DMS79 treated with DMSO at 0.1 percent for 48 hours (cell line): ENCODE measurements around the gene CCDC136.
A peak's percentile ranks its signal among the peaks of the same experiment; 100 is the strongest.

Experiments
- DNase-seq: peaks from one replicate; lab custom pipeline; 2025; lab: John Stamatoyannopoulos, UW

The CCDC136 gene

GRCh38 chr7:128805225-128805624 lies 13.5 kb downstream of the CCDC136 start:
- no peak for DNase-seq

- DNase-seq, result no peak
These were observed 15.4 kb downstream of the CCDC136 start for GRCh38 chr7:128807191-128807590.

GRCh38 chr7:128809363-128809762 lies 17.6 kb downstream of the CCDC136 start:
- no peak for DNase-seq

GRCh38 chr7:128810473-128810872 lies 18.7 kb downstream of the CCDC136 start:
- no peak for DNase-seq

- DNase-seq, result no peak
These were observed 19.2 kb downstream of the CCDC136 start for GRCh38 chr7:128810997-128811396.

- DNase-seq, result peak; percentile 38
These were observed 20.1 kb downstream of the CCDC136 start for GRCh38 chr7:128811631-128812430.

- no peak for DNase-seq
These were observed 20.9 kb downstream of the CCDC136 start for GRCh38 chr7:128812514-128813168.

GRCh38 chr7:128814499-128814898 lies 22.7 kb downstream of the CCDC136 start:
- no peak for DNase-seq

- DNase-seq, result no peak
These were observed 23.6 kb downstream of the CCDC136 start for GRCh38 chr7:128815289-128815942.

- no peak for DNase-seq
These were observed 26.9 kb downstream of the CCDC136 start for GRCh38 chr7:128818694-128819093.

GRCh38 chr7:128821724-128822123 lies 30.0 kb downstream of the CCDC136 start:
- no peak for DNase-seq

- no peak for DNase-seq
These were observed 34.7 kb downstream of the CCDC136 start for GRCh38 chr7:128826512-128826911.

- DNase-seq, result no peak
These were observed 35.1 kb downstream of the CCDC136 start for GRCh38 chr7:128826916-128827247.

- no peak for DNase-seq
These were observed 35.6 kb downstream of the CCDC136 start for GRCh38 chr7:128827248-128827958.

- no peak for DNase-seq
These were observed 36.4 kb downstream of the CCDC136 start for GRCh38 chr7:128827971-128828711.

GRCh38 chr7:128829391-128830166 lies 37.8 kb downstream of the CCDC136 start:
- DNase-seq, result no peak

- no peak for DNase-seq
These were observed 38.7 kb downstream of the CCDC136 start, which contains the start of gene FLNC for GRCh38 chr7:128830231-128831177. TSS of gene FLNC (plus strand) at chr7:128830406. CDS start at chr7:128830638, 232 bp downstream.

- no peak for DNase-seq
These were observed 39.6 kb downstream of the CCDC136 start for GRCh38 chr7:128831178-128831993.
